Transverse colon (tissue), 3 donors: ENCODE data around the gene ADAM23.

ENCODE experiments used
- CTCF ChIP-seq, 5 experiments: fragments of 200-600 bp in 3 of 5; fragments of 450-650 bp in 2 of 5; sonication (generic) in 3 of 5; IDR thresholded peaks; 1 replicate in 2 of 5; 2 replicates in 3 of 5; pipeline ENCODE4 v1.5.1; 2016 to 2017; ENCODE audit warnings: antibody characterized with exemption in 5 of 5, inconsistent platforms in 3 of 5, mild to moderate bottlenecking in 2 of 5, moderate library complexity in 1 of 5
- POLR2A ChIP-seq: fragments of 450-650 bp; IDR thresholded peaks from one replicate; pipeline ENCODE4 v1.6.1; 2016; ENCODE audit warnings: antibody characterized with exemption, mild to moderate bottlenecking, moderate library complexity

- TF ChIP-seq CTCF (IDR thresholded peaks at IDR 0.05) (no peak), POLR2A (no peak)
Measured at GRCh38 chr2:206442833-206443734, at the start of gene ADAM23.
